CD4-positive, alpha-beta T cell (primary cell): ENCODE results near the gene WAS. TPM values are rescaled to one million over a fixed set of nuclear protein-coding genes. Genes with fewer than 3 reads are reported as not detected.
"Not testable (repeated sequence)": the region's sequence is repeated elsewhere in the genome, so short reads cannot be mapped to it uniquely, and the experiment has no call there.

ENCODE experiments used
- ATAC-seq: fragments of 200-7000 bp; cut with Tn5 transposase; one replicate; pipeline ENCODE4 v1.10.0; 2022; ENCODE audit warnings: mild to moderate bottlenecking; ENCODE audit not compliant: poor library complexity
- CTCF ChIA-PET: fragments of 350-600 bp; sonication (Branson Sonifier 250); formaldehyde crosslinking; loops from one replicate; lab custom pipeline; 2021; ENCODE audit warnings: antibody characterized with exemption, inconsistent platforms; lab: Charles Lee
- POLR2A ChIA-PET: fragments of 350-600 bp; sonication (Branson Sonifier 250); formaldehyde crosslinking; loops from one replicate; lab custom pipeline; 2021; ENCODE audit warnings: antibody characterized with exemption, inconsistent platforms; lab: Charles Lee
- DNase-seq, 14 experiments: peaks; one replicate each; pipeline ENCODE4 v3.0.0-alpha.2; 2013 to 2020; ENCODE audit warnings: mixed read lengths in 2 of 14
- H3K27ac ChIP-seq, 2 donors: one replicate each; pipeline versions ENCODE4 v1.5.1 to v1.7.0; 2013; ENCODE audit warnings: low read length in 2 of 2, low read depth in 1 of 2, mild to moderate bottlenecking in 1 of 2
- H3K27me3 ChIP-seq, 2 experiments: 1 replicate in 1 of 2; 2 replicates in 1 of 2; pipeline versions ENCODE4 v1.6.1 to v1.7.0; 2013; ENCODE audit warnings: low read length in 2 of 2, control low read depth in 1 of 2, mild to moderate bottlenecking in 1 of 2, moderate library complexity in 1 of 2; ENCODE audit not compliant: insufficient read depth in 2 of 2, control insufficient read depth in 1 of 2
- H3K36me3 ChIP-seq: one replicate; pipeline ENCODE4 v1.6.1; 2013; ENCODE audit warnings: low read length, control low read depth; ENCODE audit not compliant: insufficient read depth
- H3K4me1 ChIP-seq: one replicate; pipeline ENCODE4 v1.6.1; 2013; ENCODE audit warnings: low read length, control low read depth; ENCODE audit not compliant: insufficient read depth
- H3K4me3 ChIP-seq: one replicate; pipeline ENCODE4 v1.5.1; 2013; ENCODE audit warnings: mild to moderate bottlenecking, low read length, moderate library complexity
- H3K9me3 ChIP-seq, 2 experiments: 1 replicate in 1 of 2; 2 replicates in 1 of 2; pipeline versions ENCODE4 v1.6.1 to v1.7.0; 2013; ENCODE audit warnings: low read length in 2 of 2, mild to moderate bottlenecking in 2 of 2, control low read depth in 1 of 2, moderate library complexity in 1 of 2; ENCODE audit not compliant: control insufficient read depth in 1 of 2, insufficient read depth in 1 of 2
- H3K27ac Mint-ChIP-seq: one replicate; pipeline ENCODE4 v1.8.0; 2020; ENCODE audit warnings: mixed read lengths
- H3K27me3 Mint-ChIP-seq: one replicate; pipeline ENCODE4 v1.8.0; 2021; ENCODE audit warnings: mixed read lengths
- H3K36me3 Mint-ChIP-seq: one replicate; pipeline ENCODE4 v1.8.0; 2021; ENCODE audit warnings: low read depth, mixed read lengths
- H3K4me1 Mint-ChIP-seq: one replicate; pipeline ENCODE4 v1.8.0; 2021; ENCODE audit warnings: low read depth, mixed read lengths
- H3K4me3 Mint-ChIP-seq: one replicate; pipeline ENCODE4 v1.8.0; 2020; ENCODE audit warnings: mild to moderate bottlenecking, mixed read lengths
- H3K9me3 Mint-ChIP-seq: one replicate; pipeline ENCODE4 v1.8.0; 2020; ENCODE audit warnings: mixed read lengths
- intact Hi-C, 2 experiments: fragments of 100-400 bp; cut with DNase I in 1 of 2; cut with micrococcal nuclease in 1 of 2; formaldehyde crosslinking; loops; one replicate each; pipeline versions ENCODE4 v1.15.1 to v1.9.0; 2023 to 2025; cut with DNase I, micrococcal nuclease
- total RNA-seq, 174 experiments: library from RNA in 2 of 174; stranded (reverse) in 2 of 174; gene quantifications; one replicate each; pipeline ENCODE4 v1.2.3 and lab custom pipeline; 2021 to 2026
- TF ChIP-seq, protein P1 (sequence below): fragments of 200-600 bp; IDR thresholded peaks from one replicate; pipeline ENCODE4 v1.8.0; 2022; ENCODE audit warnings: antibody characterized with exemption, mild to moderate bottlenecking

The WAS gene
- total RNA-seq, 2 experiments from 2014 or later: 63.7 to 67.4 TPM

DNA sequence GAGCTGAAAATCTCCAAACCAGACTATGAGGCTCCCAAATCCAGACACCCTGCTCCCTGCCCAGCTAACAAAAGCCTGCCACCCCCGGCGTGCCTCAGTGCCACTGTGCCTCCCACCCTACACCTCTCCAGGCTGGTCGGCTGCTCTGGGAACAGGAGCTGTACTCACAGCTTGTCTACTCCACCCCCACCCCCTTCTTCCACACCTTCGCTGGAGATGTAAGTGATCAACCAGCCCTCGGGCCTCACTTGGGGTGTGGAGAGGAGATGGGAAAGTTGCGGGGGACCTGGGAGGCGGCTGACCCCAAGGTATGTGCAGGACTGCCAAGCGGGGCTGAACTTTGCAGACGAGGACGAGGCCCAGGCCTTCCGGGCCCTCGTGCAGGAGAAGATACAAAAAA lies 1.8 kb downstream of the WAS start:
- no peaks in the 10 kb centered on the region for H3K9me3 ChIP-seq
- H3K4me1 ChIP-seq: peaks cover 64% of the 10 kb centered on the region
- Mint-ChIP-seq H3K27ac (peak overlapping the region; percentile 96), H3K4me1 (peaks cover 50% of the 10 kb centered on the region), H3K27me3 (no peaks in the 10 kb centered on the region), H3K9me3 (no peaks in the 10 kb centered on the region), H3K4me3 (peak overlapping the region; percentile 95), H3K36me3 (peaks cover 62% of the 10 kb centered on the region)
- ATAC-seq: no peak
- no peak for DNase-seq
- H3K27ac ChIP-seq: peak overlapping the region; percentile 40 to 41
- H3K4me3 ChIP-seq: peak overlapping the region; percentile 16
- TF ChIP-seq, protein P1, sequence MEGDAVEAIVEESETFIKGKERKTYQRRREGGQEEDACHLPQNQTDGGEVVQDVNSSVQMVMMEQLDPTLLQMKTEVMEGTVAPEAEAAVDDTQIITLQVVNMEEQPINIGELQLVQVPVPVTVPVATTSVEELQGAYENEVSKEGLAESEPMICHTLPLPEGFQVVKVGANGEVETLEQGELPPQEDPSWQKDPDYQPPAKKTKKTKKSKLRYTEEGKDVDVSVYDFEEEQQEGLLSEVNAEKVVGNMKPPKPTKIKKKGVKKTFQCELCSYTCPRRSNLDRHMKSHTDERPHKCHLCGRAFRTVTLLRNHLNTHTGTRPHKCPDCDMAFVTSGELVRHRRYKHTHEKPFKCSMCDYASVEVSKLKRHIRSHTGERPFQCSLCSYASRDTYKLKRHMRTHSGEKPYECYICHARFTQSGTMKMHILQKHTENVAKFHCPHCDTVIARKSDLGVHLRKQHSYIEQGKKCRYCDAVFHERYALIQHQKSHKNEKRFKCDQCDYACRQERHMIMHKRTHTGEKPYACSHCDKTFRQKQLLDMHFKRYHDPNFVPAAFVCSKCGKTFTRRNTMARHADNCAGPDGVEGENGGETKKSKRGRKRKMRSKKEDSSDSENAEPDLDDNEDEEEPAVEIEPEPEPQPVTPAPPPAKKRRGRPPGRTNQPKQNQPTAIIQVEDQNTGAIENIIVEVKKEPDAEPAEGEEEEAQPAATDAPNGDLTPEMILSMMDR: no peak
- POLR2A ChIA-PET: no interaction called here
- peaks cover 35% of the 10 kb centered on the region for H3K36me3 ChIP-seq
- CTCF ChIA-PET: no interaction called here
- intact Hi-C loops: no loop called here
- H3K27me3 ChIP-seq: no peaks in the 10 kb centered on the region

DNA sequence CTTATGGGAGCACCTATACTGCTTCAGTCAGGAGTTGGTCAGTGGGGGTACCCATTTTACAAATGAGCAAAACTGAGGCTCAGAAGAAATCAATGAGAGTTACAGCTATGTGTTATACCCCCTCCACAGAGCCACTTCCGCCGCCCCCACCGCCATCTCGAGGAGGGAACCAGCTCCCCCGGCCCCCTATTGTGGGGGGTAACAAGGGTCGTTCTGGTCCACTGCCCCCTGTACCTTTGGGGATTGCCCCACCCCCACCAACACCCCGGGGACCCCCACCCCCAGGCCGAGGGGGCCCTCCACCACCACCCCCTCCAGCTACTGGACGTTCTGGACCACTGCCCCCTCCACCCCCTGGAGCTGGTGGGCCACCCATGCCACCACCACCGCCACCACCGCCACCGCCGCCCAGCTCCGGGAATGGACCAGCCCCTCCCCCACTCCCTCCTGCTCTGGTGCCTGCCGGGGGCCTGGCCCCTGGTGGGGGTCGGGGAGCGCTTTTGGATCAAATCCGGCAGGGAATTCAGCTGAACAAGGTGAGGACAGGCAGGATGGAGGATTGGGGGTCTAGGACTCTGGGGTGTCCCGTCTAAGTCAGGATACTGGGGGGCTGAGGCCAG lies 5.0 kb downstream of the WAS start:
- POLR2A ChIA-PET: interaction anchor here (1.6 kb wide), 1 partner anchor 113 kb away, joined by 4 read pairs; the partner anchor contains the start of gene HDAC6
- no peak for DNase-seq
- TF ChIP-seq, protein P1: no peak
- ATAC-seq: no peak
- peaks cover 43% of the 10 kb centered on the region for H3K4me1 ChIP-seq
- intact Hi-C loops: no loop called here
- H3K9me3 ChIP-seq: no peaks in the 10 kb centered on the region
- H3K27ac ChIP-seq: no peak overlapping the region
- H3K9me3 Mint-ChIP-seq: no peaks in the 10 kb centered on the region
- H3K36me3 ChIP-seq: peaks cover 40% of the 10 kb centered on the region
- H3K4me3 ChIP-seq: no peak overlapping the region
- no peak overlapping the region for H3K4me3 Mint-ChIP-seq
- no peaks in the 10 kb centered on the region for H3K27me3 ChIP-seq
- CTCF ChIA-PET: no interaction called here
- peaks cover 69% of the 10 kb centered on the region for H3K36me3 Mint-ChIP-seq
- no peaks in the 10 kb centered on the region for H3K27me3 Mint-ChIP-seq
- H3K4me1 Mint-ChIP-seq: peaks cover 33% of the 10 kb centered on the region
- no peak overlapping the region for H3K27ac Mint-ChIP-seq

DNA sequence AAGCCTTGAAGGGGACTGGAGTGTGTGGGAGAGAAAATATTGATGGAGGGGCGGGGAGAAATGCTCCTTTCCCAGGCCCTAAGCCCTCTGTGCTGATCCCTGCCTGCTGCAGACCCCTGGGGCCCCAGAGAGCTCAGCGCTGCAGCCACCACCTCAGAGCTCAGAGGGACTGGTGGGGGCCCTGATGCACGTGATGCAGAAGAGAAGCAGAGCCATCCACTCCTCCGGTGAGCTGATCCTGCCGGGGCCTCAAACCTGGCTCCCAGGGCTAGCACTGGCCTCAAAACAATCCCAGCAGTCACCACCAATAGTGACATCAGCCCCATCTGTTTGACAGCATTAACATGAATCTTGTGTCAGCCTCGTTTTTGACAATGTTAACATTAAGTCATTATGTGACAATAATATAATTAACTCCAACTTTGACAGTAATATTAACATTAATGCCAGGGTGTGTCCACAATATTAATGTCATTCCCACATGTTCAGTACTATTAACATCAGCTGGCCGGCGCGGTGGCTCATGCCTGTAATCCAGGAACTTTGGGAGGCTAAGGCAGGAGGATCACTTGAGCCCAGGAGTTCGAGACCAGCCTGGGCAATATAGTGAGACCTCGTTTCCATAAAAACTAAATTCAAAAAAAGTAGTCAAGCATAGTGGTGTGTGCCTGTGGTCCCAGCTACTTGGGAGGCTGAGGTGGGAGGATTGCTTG lies 5.8 kb downstream of the WAS start:
- no peaks in the 10 kb centered on the region for H3K27me3 ChIP-seq
- H3K36me3 ChIP-seq: peaks cover 40% of the 10 kb centered on the region
- H3K27ac ChIP-seq: no peak overlapping the region
- Mint-ChIP-seq H3K4me1 (peaks cover 28% of the 10 kb centered on the region), H3K4me3 (no peak overlapping the region), H3K27ac (no peak overlapping the region), H3K27me3 (no peaks in the 10 kb centered on the region), H3K9me3 (no peaks in the 10 kb centered on the region), H3K36me3 (peaks cover 62% of the 10 kb centered on the region)
- peaks cover 42% of the 10 kb centered on the region for H3K4me1 ChIP-seq
- no peak for DNase-seq
- H3K9me3 ChIP-seq: no peaks in the 10 kb centered on the region
- intact Hi-C loops: no loop called here
- POLR2A ChIA-PET: interaction anchor here (1.6 kb wide), 1 partner anchor 112 kb away, joined by 4 read pairs; the partner anchor contains the start of gene HDAC6
- TF ChIP-seq, protein P1: no peak
- CTCF ChIA-PET: no interaction called here
- ATAC-seq: no peak
- no peak overlapping the region for H3K4me3 ChIP-seq

DNA sequence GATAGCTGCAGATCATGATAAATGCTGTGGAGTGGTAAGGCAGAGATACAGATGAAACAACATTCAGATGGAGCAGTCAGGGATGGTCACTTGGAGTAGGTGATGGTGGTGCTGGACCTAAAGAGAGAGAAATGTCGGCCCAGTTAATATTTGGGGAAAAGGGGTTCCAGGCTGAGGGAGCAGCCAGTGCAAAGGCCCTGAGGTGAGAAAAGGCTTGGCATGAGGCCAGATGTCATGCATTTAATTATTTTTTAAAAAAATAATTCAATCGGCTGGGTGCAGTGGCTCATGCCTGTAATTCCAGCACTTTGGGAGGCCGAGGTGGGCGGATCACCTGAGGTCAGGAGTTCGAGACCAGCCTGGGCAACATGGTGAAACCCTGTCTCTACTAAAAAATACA lies 8.1 kb downstream of the WAS start:
- intact Hi-C loops, ATAC-seq, H3K27me3 ChIP-seq, H3K4me3 Mint-ChIP-seq, DNase-seq, H3K27me3 Mint-ChIP-seq, H3K4me3 ChIP-seq, H3K27ac Mint-ChIP-seq, H3K9me3 ChIP-seq, CTCF ChIA-PET, H3K27ac ChIP-seq, H3K9me3 Mint-ChIP-seq: not testable (repeated sequence)
- Histone ChIP-seq H3K36me3 (peaks cover 22% of the 10 kb centered on the region), H3K4me1 (peaks cover 29% of the 10 kb centered on the region)
- Mint-ChIP-seq H3K36me3 (peaks cover 50% of the 10 kb centered on the region), H3K4me1 (peaks cover 25% of the 10 kb centered on the region)
- POLR2A ChIA-PET: interaction anchor here (0.7 to 2.0 kb wide), 3 partner anchors 8 to 110 kb away, joined by 3 to 10 read pairs (median 5); partner anchors contain the start of genes HDAC6 and WAS
